ENCODE measurements around the gene SP9. TPM values are rescaled to one million over a fixed set of nuclear protein-coding genes. Genes with fewer than 3 reads are reported as not detected.

SP9 gene
- total RNA-seq, 1 donor from 2014 or later, result not detected

DNA sequence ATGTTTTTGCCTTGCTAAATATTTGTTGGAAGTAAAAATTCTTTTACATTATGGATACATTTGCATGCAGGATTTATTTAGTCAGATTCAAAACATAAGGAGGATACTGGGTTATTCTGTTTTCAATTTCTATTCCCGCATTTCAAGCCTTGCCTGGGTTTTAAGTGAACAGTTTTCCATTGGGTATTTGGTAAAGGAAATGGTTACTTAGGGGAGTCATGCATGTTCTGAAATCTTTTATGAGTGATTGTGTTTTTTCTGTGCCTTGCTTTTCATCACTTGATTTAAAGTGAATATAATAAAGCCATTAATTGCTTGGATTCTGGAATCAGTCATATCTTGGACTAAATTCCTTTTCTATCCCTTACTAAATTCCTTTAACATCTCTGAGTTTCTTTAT, 12.0 kb upstream of the SP9 start:
- H3K27me3 Mint-ChIP-seq (ENCODE audit: insufficient read depth, low read depth), result peaks cover 38% of the 10 kb centered on the region
- H3K9ac ChIP-seq, result no peak overlapping the region

GRCh38 chr2:174324530-174324929, 10.2 kb upstream of the SP9 start:
- no peaks in the 10 kb centered on the region for H3K79me2 ChIP-seq (ENCODE audit: low read depth)
- H3K4me1 ChIP-seq, result peaks cover 22% of the 10 kb centered on the region
- peaks cover 26% of the 10 kb centered on the region for H3K4me1 Mint-ChIP-seq

More for the DNA sequence above, 12.0 kb upstream of the SP9 start:
- Histone ChIP-seq H4K20me1 (ENCODE audit: low read depth) (peaks cover 15% of the 10 kb centered on the region), H3K4me1 (peaks cover 17% of the 10 kb centered on the region), H3K27ac (no peak overlapping the region), H3K36me3 (no peaks in the 10 kb centered on the region), H3K9me3 (ENCODE audit: low read depth) (no peaks in the 10 kb centered on the region), H3K27me3 (peaks cover 67% of the 10 kb centered on the region), H2AFZ (replicated peaks) (no peak overlapping the region), H3K4me2 (no peak overlapping the region), H3K4me3 (no peak overlapping the region), H3K79me2 (ENCODE audit: low read depth) (no peaks in the 10 kb centered on the region), H3F3A (ENCODE audit: low read depth) (peaks cover 24% of the 10 kb centered on the region)
- H3K9me3 Mint-ChIP-seq, result no peaks in the 10 kb centered on the region
- no peak overlapping the region for H3K4me3 Mint-ChIP-seq
- no peak overlapping the region for H3K27ac Mint-ChIP-seq
- TF ChIP-seq, protein P1, sequence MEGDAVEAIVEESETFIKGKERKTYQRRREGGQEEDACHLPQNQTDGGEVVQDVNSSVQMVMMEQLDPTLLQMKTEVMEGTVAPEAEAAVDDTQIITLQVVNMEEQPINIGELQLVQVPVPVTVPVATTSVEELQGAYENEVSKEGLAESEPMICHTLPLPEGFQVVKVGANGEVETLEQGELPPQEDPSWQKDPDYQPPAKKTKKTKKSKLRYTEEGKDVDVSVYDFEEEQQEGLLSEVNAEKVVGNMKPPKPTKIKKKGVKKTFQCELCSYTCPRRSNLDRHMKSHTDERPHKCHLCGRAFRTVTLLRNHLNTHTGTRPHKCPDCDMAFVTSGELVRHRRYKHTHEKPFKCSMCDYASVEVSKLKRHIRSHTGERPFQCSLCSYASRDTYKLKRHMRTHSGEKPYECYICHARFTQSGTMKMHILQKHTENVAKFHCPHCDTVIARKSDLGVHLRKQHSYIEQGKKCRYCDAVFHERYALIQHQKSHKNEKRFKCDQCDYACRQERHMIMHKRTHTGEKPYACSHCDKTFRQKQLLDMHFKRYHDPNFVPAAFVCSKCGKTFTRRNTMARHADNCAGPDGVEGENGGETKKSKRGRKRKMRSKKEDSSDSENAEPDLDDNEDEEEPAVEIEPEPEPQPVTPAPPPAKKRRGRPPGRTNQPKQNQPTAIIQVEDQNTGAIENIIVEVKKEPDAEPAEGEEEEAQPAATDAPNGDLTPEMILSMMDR (IDR thresholded peaks at IDR 0.05), result no peak
- TF ChIP-seq EZH2 (IDR thresholded peaks at IDR 0.05), result no peak
- TF ChIP-seq EZH2phosphoT487 (IDR thresholded peaks at IDR 0.05), result no peak
- H3K4me1 Mint-ChIP-seq, result peaks cover 18% of the 10 kb centered on the region
- H3K36me3 Mint-ChIP-seq, result peaks cover 2% of the 10 kb centered on the region
- no peak for DNase-seq (ENCODE audit: low spot score)

GRCh38 chr2:174325373-174326160, 9.2 kb upstream of the SP9 start:
- H2AFZ ChIP-seq (replicated peaks), result peak overlapping the region; percentile 8
- Mint-ChIP-seq H3K9me3 (no peaks in the 10 kb centered on the region), H3K4me3 (peak overlapping the region; percentile 85)

More at GRCh38 chr2:174324530-174324929, 10.2 kb upstream of the SP9 start:
- DNase-seq (ENCODE audit: low spot score), result no peak
- no peaks in the 10 kb centered on the region for H3K9me3 Mint-ChIP-seq
- H3K4me3 Mint-ChIP-seq, result no peak overlapping the region
- Histone ChIP-seq H3K27me3 (peaks cover 82% of the 10 kb centered on the region), H2AFZ (replicated peaks) (no peak overlapping the region), H3K4me2 (no peak overlapping the region), H4K20me1 (ENCODE audit: low read depth) (peaks cover 29% of the 10 kb centered on the region), H3K27ac (no peak overlapping the region), H3K36me3 (no peaks in the 10 kb centered on the region), H3K4me3 (no peak overlapping the region), H3K9ac (no peak overlapping the region), H3F3A (ENCODE audit: low read depth) (peaks cover 26% of the 10 kb centered on the region), H3K9me3 (ENCODE audit: low read depth) (no peaks in the 10 kb centered on the region)
- TF ChIP-seq EZH2 (IDR thresholded peaks at IDR 0.05) (no peak), EZH2phosphoT487 (IDR thresholded peaks at IDR 0.05) (no peak)
- TF ChIP-seq, protein P1 (IDR thresholded peaks at IDR 0.05), result no peak
- peaks cover 54% of the 10 kb centered on the region for H3K27me3 Mint-ChIP-seq (ENCODE audit: insufficient read depth, low read depth)
- H3K36me3 Mint-ChIP-seq, result peaks cover 2% of the 10 kb centered on the region
- no peak overlapping the region for H3K27ac Mint-ChIP-seq

More at GRCh38 chr2:174325373-174326160, 9.2 kb upstream of the SP9 start:
- no peaks in the 10 kb centered on the region for H3K79me2 ChIP-seq (ENCODE audit: low read depth)
- peak overlapping the region; percentile 55 for H3K4me3 ChIP-seq
- no peak overlapping the region for H3K9ac ChIP-seq
- Mint-ChIP-seq H3K4me1 (peaks cover 27% of the 10 kb centered on the region), H3K36me3 (peaks cover 2% of the 10 kb centered on the region), H3K27ac (no peak overlapping the region), H3K27me3 (ENCODE audit: insufficient read depth, low read depth) (peaks cover 65% of the 10 kb centered on the region)
- peaks cover 26% of the 10 kb centered on the region for H3F3A ChIP-seq (ENCODE audit: low read depth)
- peaks cover 40% of the 10 kb centered on the region for H4K20me1 ChIP-seq (ENCODE audit: low read depth)
- no peak for TF ChIP-seq EZH2phosphoT487 (IDR thresholded peaks at IDR 0.05)
- no peak for TF ChIP-seq EZH2 (IDR thresholded peaks at IDR 0.05)
- TF ChIP-seq, protein P1 (IDR thresholded peaks at IDR 0.05), result no peak
- DNase-seq (ENCODE audit: low spot score), result peak; percentile 60
- no peak overlapping the region for H3K27ac ChIP-seq
- H3K27me3 ChIP-seq, result peaks cover 86% of the 10 kb centered on the region
- H3K36me3 ChIP-seq, result no peaks in the 10 kb centered on the region
- peak overlapping the region; percentile 90 for H3K4me2 ChIP-seq
- no peaks in the 10 kb centered on the region for H3K9me3 ChIP-seq (ENCODE audit: low read depth)
- peaks cover 22% of the 10 kb centered on the region for H3K4me1 ChIP-seq
